Measurements from ENCODE around the gene CHID1. TPM values are rescaled to one million over a fixed set of nuclear protein-coding genes. Genes with fewer than 3 reads are reported as not detected.

Gene CHID1
- total RNA-seq, 4 donors from 2014 or later, result 37.4 to 55.4 (median 47.2) TPM

- Histone ChIP-seq H3K4me3 (no peak overlapping the region), H3K27me3 (peaks cover 0 to 59% (median 45%) of the 10 kb centered on the region in 4 donors), H3K4me1 (peaks cover 61 to 63% (median 61%) of the 10 kb centered on the region in 4 donors), H3K36me3 (peaks cover 31 to 46% (median 45%) of the 10 kb centered on the region in 4 donors), H3K9me3 (no peaks in the 10 kb centered on the region), H3K27ac (replicated peaks in 1 of 4) (no peak overlapping the region)
- no peak for DNase-seq (ENCODE audit: extremely low spot score)
- WGBS, result 96% methylated on average over 5 of the region's 59 CpGs
- intact Hi-C loops (cut with DNase I), result no loop called here
- TF ChIP-seq POLR2AphosphoS5 (IDR thresholded peaks at IDR 0.05) (no peak), EP300 (IDR thresholded peaks at IDR 0.05) (no peak)
- TF ChIP-seq, protein P1, sequence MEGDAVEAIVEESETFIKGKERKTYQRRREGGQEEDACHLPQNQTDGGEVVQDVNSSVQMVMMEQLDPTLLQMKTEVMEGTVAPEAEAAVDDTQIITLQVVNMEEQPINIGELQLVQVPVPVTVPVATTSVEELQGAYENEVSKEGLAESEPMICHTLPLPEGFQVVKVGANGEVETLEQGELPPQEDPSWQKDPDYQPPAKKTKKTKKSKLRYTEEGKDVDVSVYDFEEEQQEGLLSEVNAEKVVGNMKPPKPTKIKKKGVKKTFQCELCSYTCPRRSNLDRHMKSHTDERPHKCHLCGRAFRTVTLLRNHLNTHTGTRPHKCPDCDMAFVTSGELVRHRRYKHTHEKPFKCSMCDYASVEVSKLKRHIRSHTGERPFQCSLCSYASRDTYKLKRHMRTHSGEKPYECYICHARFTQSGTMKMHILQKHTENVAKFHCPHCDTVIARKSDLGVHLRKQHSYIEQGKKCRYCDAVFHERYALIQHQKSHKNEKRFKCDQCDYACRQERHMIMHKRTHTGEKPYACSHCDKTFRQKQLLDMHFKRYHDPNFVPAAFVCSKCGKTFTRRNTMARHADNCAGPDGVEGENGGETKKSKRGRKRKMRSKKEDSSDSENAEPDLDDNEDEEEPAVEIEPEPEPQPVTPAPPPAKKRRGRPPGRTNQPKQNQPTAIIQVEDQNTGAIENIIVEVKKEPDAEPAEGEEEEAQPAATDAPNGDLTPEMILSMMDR (IDR thresholded peaks at IDR 0.05), result no peak
Observed at GRCh38 chr11:824292-824880, 86.2 kb downstream of the CHID1 start.

DNA sequence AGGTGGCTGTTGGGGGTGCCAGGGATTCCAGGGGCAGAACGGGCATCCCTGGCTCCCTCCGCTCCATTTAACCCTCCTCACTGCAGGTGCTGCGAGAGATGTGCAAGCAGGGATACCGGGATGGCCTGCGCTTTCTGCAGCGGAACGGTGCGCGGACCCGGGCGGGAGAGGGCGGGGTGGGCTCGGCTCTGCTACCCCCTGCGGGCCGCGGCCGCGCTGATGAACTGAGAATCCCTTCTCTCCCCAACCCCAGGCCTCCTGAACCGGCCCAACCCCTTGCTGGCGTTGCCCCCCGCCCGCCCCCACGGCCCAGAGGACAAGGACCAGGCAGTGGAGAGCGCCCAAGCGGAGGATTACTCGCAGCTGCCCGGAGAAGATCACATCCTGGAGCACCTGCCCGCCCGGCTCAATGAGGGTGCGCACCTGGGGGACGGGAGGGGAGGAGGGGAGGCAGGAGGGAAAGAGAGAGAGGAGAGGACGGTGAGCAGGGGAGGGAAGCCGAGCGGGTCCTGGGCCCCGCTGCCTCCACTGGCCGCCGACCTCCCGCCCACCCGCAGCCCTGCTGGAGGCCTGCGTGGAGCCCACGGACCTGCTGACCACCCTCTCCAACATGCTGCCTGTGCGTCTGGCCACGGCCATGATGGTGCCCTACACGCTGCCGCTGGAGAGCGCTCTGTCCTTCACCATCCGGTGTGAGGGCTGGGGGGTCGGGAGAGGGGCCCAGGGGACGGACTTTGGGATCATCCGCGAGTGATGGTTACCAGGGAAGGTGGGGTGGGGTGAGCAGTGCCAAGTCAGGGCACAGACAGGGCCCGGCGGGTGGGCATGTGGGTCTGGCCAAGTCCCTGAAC lies 86.9 kb downstream of the CHID1 start:
- Histone ChIP-seq H3K9me3 (no peaks in the 10 kb centered on the region), H3K27me3 (peaks cover 0 to 52% (median 38%) of the 10 kb centered on the region in 4 donors), H3K27ac (replicated peaks in 1 of 4) (no peak overlapping the region), H3K4me1 (peaks cover 57 to 61% (median 59%) of the 10 kb centered on the region in 4 donors), H3K4me3 (no peak overlapping the region), H3K36me3 (peaks cover 31 to 46% (median 45%) of the 10 kb centered on the region in 4 donors)
- no peak for TF ChIP-seq POLR2A (IDR thresholded peaks at IDR 0.05; ENCODE audit: low read depth)
- no peak for TF ChIP-seq EP300 (IDR thresholded peaks at IDR 0.05)
- no peak for TF ChIP-seq POLR2AphosphoS5 (IDR thresholded peaks at IDR 0.05)
- TF ChIP-seq, protein P1 (IDR thresholded peaks at IDR 0.05), result no peak
- intact Hi-C loops (cut with DNase I), result no loop called here
- WGBS, result 86% methylated on average over 32 of the region's 53 CpGs
- no peak for DNase-seq (ENCODE audit: extremely low spot score)

GRCh38 chr11:821512-822371 lies 88.9 kb downstream of the CHID1 start:
- Histone ChIP-seq H3K27me3 (peaks cover 0 to 32% (median 19%) of the 10 kb centered on the region in 4 donors), H3K9me3 (no peaks in the 10 kb centered on the region), H3K27ac (replicated peaks in 1 of 4) (peak overlapping the region; percentile 90 to 98 (median 92)), H3K4me3 (peak overlapping the region; percentile 68 to 89 (median 74)), H3K36me3 (peaks cover 31 to 46% (median 45%) of the 10 kb centered on the region in 4 donors), H3K4me1 (peaks cover 43 to 46% (median 45%) of the 10 kb centered on the region in 4 donors)
- 60% methylated on average over 11 of the region's 22 CpGs for WGBS
- intact Hi-C loops (cut with DNase I), result no loop called here
- no peak for TF ChIP-seq POLR2AphosphoS5 (IDR thresholded peaks at IDR 0.05)
- TF ChIP-seq, protein P1 (IDR thresholded peaks at IDR 0.05), result no peak
- DNase-seq (ENCODE audit: extremely low spot score), result no peak

DNA sequence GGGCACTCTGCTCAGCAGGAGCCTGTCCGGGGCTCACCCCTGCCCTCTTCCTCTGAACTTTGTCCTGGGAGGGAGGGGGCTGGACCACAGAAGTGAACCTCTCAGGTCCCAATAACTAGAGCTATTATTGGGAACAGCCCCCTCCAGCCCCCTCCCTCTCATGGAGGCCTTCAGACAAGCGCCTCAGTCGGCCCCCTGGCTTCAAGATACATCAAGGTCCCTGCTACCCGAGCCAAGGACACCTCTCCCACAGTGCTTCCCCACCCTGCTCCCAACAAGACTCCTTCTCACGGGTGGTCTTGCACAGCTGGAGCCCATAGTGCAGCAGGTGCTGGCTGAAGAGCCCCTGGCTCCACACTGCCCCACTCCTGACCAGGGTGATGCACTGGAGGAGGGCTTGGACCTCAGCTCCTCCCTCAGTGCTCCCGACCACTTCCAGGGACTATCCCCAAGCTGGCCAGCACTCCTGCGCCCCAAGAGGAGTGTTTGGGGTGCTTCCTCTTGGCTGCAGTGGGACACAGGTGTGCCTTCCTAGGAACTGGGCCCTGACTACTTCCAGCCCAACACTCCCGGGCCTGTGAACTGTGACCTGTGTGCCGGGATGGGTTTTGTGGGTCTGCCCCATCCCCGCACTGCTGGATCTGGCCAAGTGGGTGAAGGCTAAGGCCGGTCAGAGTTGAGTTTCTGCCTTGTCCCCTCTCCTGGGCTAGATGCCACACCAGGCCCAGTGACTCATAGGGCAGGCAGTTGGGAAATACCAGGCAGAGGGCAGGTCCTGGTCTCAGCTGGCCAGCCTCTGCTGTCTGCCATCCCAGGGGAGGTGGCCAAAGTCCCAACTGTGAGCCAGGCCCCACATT lies 89.7 kb downstream of the CHID1 start:
- 43% methylated on average over 7 of the region's 11 CpGs for WGBS
- TF ChIP-seq POLR2A (IDR thresholded peaks at IDR 0.05; ENCODE audit: low read depth) (no peak), EP300 (IDR thresholded peaks at IDR 0.05) (no peak), POLR2AphosphoS5 (IDR thresholded peaks at IDR 0.05) (peak; percentile 60 to 74)
- TF ChIP-seq, protein P1 (IDR thresholded peaks at IDR 0.05), result no peak
- Histone ChIP-seq H3K4me3 (peak overlapping the region; percentile 68 to 89 (median 74)), H3K36me3 (peaks cover 31 to 46% (median 43%) of the 10 kb centered on the region in 4 donors), H3K4me1 (peaks cover 34 to 39% (median 36%) of the 10 kb centered on the region in 4 donors), H3K27ac (replicated peaks in 1 of 4) (peak overlapping the region; percentile 90 to 98 (median 92)), H3K9me3 (no peaks in the 10 kb centered on the region), H3K27me3 (peaks cover 0 to 24% (median 11%) of the 10 kb centered on the region in 4 donors)
- intact Hi-C loops (cut with DNase I), result no loop called here
- DNase-seq (ENCODE audit: extremely low spot score), result no peak

Measured in esophagus muscularis mucosa (tissue), 4 donors.